Erythroblast (primary cell): ENCODE measurements around the gene BRD9.
"Not testable (repeated sequence)": the region's sequence is repeated elsewhere in the genome, so short reads cannot be mapped to it uniquely, and the experiment has no call there.

Source experiments
- GATA1 ChIP-seq: IDR thresholded peaks from 2 replicates; pipeline ENCODE4 v1.6.1; 2011; ENCODE audit warnings: low read depth, mild to moderate bottlenecking, control low read depth, low read length, moderate library complexity
- POLR2A ChIP-seq: IDR thresholded peaks from 2 replicates; pipeline ENCODE4 v1.6.1; 2011; ENCODE audit warnings: mild to moderate bottlenecking, low read length

GRCh38 chr5:842402-843221, 50.0 kb downstream of the BRD9 start:
- TF ChIP-seq POLR2A, GATA1: not testable (repeated sequence)
